NCI-H82 treated with DMSO at 0.1 percent for 48 hours (cell line): ENCODE data around the gene KRTAP10-6.
"Not testable (repeated sequence)": the region's sequence is repeated elsewhere in the genome, so short reads cannot be mapped to it uniquely, and the experiment has no call there.

Experiments
- DNase-seq: peaks from one replicate; lab custom pipeline; 2025; ENCODE audit not compliant: unreplicated experiment; lab: John Stamatoyannopoulos, UW

KRTAP10-6 gene

GRCh38 chr21:44592446-44593311 is at the start of gene KRTAP10-6:
Gene KRTAP10-6, minus strand, starts transcription at chr21:44592505. Its CDS starts 21 bp downstream, at chr21:44592484.
- DNase-seq = no peak

- no peak for DNase-seq
These were observed 48.5 kb upstream of the KRTAP10-6 start for GRCh38 chr21:44640761-44641160.

- DNase-seq = no peak
These were observed 47.0 kb upstream of the KRTAP10-6 start for GRCh38 chr21:44639331-44639655.

- not testable (repeated sequence) for DNase-seq
These were observed 46.4 kb upstream of the KRTAP10-6 start for GRCh38 chr21:44638506-44639330.

GRCh38 chr21:44637851-44638348 is 45.6 kb upstream of the KRTAP10-6 start:
- DNase-seq = not testable (repeated sequence)

GRCh38 chr21:44637018-44637850 is 44.9 kb upstream of the KRTAP10-6 start, which contains the start of gene KRTAP10-10:
Gene KRTAP10-10, plus strand, starts transcription at chr21:44637356. Its CDS starts 62 bp downstream, at chr21:44637418.
- DNase-seq = no peak

GRCh38 chr21:44636209-44637017 is 44.1 kb upstream of the KRTAP10-6 start:
- no peak for DNase-seq

GRCh38 chr21:44632067-44632466 is 39.8 kb upstream of the KRTAP10-6 start:
- no peak for DNase-seq

GRCh38 chr21:44630440-44630839 is 38.1 kb upstream of the KRTAP10-6 start:
- DNase-seq = no peak

GRCh38 chr21:44628707-44629391 is 36.5 kb upstream of the KRTAP10-6 start:
- DNase-seq = no peak

- DNase-seq = not testable (repeated sequence)
These were observed 35.5 kb upstream of the KRTAP10-6 start for GRCh38 chr21:44627831-44628233.

- not testable (repeated sequence) for DNase-seq
These were observed 35.0 kb upstream of the KRTAP10-6 start for GRCh38 chr21:44627181-44627822.

- DNase-seq = no peak
These were observed 34.4 kb upstream of the KRTAP10-6 start, which contains the start of gene KRTAP10-9 for GRCh38 chr21:44626673-44627143. Gene KRTAP10-9, plus strand, starts transcription at chr21:44627093. Its CDS starts 79 bp downstream, at chr21:44627172.

- DNase-seq = no peak
These were observed 34.0 kb upstream of the KRTAP10-6 start for GRCh38 chr21:44626262-44626661.

GRCh38 chr21:44625756-44626155 is 33.5 kb upstream of the KRTAP10-6 start:
- no peak for DNase-seq

GRCh38 chr21:44623575-44623974 is 31.3 kb upstream of the KRTAP10-6 start:
- no peak for DNase-seq

GRCh38 chr21:44619886-44620285 is 27.6 kb upstream of the KRTAP10-6 start:
- DNase-seq = no peak

- no peak for DNase-seq
These were observed 26.6 kb upstream of the KRTAP10-6 start for GRCh38 chr21:44618909-44619308.

GRCh38 chr21:44618504-44618903 is 26.2 kb upstream of the KRTAP10-6 start:
- DNase-seq = no peak
